AG04450 (cell line): ENCODE measurements around the gene NCOA1. TPM values are rescaled to one million over a fixed set of nuclear protein-coding genes. Genes with fewer than 3 reads are reported as not detected.
"Not testable (repeated sequence)": the region's sequence is repeated elsewhere in the genome, so short reads cannot be mapped to it uniquely, and the experiment has no call there.

Source experiments
- CTCF ChIA-PET: fragments of 300-600, 350-600 bp; formaldehyde crosslinking; extraction: SDS; loops from one replicate; lab custom pipeline; 2022; ENCODE audit warnings: antibody characterized with exemption, inconsistent platforms; lab: Charles Lee
- POLR2A ChIA-PET: fragments of 350-600 bp; formaldehyde crosslinking; extraction: SDS; loops from one replicate; lab custom pipeline; 2021; ENCODE audit warnings: antibody characterized with exemption, inconsistent platforms; lab: Yijun Ruan, JAX
- DNase-seq: peaks from one replicate; pipeline ENCODE4 v3.0.0-alpha.2; 2011; ENCODE audit warnings: low read depth, low spot score
- H3K27ac ChIP-seq: one replicate; pipeline ENCODE4 v1.5.1; 2012; ENCODE audit warnings: low read depth, low read length, control low read depth
- H3K27me3 ChIP-seq: one replicate; pipeline ENCODE4 v1.6.0; 2012; ENCODE audit warnings: low read length; ENCODE audit not compliant: control insufficient read depth, insufficient read depth
- H3K4me3 ChIP-seq: 2 replicates; pipeline ENCODE4 v1.5.1; 2011; ENCODE audit warnings: mild to moderate bottlenecking, low read depth, low read length, control low read depth
- H3K9me3 ChIP-seq: 2 replicates; pipeline ENCODE4 v1.5.1; 2012; ENCODE audit warnings: low read length; ENCODE audit not compliant: control insufficient read depth, insufficient read depth
- polyA plus RNA-seq: library from polyadenylated mRNA; depleted of rRNA; stranded (reverse); fragments of >200 nt; gene quantifications from 2 replicates; pipeline ENCODE4 v1.2.3, GENCODE V29; 2011
- TF ChIP-seq, protein P1 (sequence below): IDR thresholded peaks from 2 replicates; pipeline ENCODE4 v1.5.1; 2011; ENCODE audit warnings: low read depth, low read length, control low read depth, inconsistent platforms

The NCOA1 gene
- polyA plus RNA-seq, 1 experiment, result 20.8 TPM

GRCh38 chr2:24544456-24545115 lies 53.5 kb downstream of the NCOA1 start:
- POLR2A ChIA-PET, result no interaction called here
- Histone ChIP-seq H3K4me3 (no peak overlapping the region), H3K9me3 (peaks cover 11% of the 10 kb centered on the region), H3K27ac (no peak overlapping the region), H3K27me3 (no peaks in the 10 kb centered on the region)
- TF ChIP-seq, protein P1, sequence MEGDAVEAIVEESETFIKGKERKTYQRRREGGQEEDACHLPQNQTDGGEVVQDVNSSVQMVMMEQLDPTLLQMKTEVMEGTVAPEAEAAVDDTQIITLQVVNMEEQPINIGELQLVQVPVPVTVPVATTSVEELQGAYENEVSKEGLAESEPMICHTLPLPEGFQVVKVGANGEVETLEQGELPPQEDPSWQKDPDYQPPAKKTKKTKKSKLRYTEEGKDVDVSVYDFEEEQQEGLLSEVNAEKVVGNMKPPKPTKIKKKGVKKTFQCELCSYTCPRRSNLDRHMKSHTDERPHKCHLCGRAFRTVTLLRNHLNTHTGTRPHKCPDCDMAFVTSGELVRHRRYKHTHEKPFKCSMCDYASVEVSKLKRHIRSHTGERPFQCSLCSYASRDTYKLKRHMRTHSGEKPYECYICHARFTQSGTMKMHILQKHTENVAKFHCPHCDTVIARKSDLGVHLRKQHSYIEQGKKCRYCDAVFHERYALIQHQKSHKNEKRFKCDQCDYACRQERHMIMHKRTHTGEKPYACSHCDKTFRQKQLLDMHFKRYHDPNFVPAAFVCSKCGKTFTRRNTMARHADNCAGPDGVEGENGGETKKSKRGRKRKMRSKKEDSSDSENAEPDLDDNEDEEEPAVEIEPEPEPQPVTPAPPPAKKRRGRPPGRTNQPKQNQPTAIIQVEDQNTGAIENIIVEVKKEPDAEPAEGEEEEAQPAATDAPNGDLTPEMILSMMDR, result no peak
- no peak for DNase-seq
- CTCF ChIA-PET, result no interaction called here

- Histone ChIP-seq H3K9me3 (peaks cover 11% of the 10 kb centered on the region), H3K4me3 (no peak overlapping the region), H3K27me3 (no peaks in the 10 kb centered on the region), H3K27ac (no peak overlapping the region)
- no peak for DNase-seq
- CTCF ChIA-PET, result no interaction called here
- POLR2A ChIA-PET, result no interaction called here
- TF ChIP-seq, protein P1, result no peak
Observed at GRCh38 chr2:24546669-24547068, 55.6 kb downstream of the NCOA1 start.

DNA sequence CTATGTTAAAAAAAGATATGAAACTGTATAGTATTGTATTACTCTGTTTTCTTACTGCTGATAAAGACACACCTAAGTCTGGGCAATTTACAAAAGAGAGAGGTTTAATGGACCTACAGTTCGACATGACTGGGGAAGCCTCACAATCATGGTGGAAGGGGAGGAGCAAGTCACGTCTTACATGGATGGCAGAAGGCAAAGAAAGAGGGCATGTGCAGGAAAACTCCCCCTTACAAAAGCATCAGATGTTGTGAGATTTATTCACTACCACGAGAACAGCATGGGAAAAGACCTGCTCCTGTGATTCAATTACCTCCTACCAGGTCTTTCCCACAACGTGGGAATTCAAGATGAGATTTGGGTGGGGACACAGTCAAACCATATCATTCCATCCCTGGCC lies 57.0 kb downstream of the NCOA1 start:
- DNase-seq, result no peak
- Histone ChIP-seq H3K27me3 (no peaks in the 10 kb centered on the region), H3K4me3 (no peak overlapping the region), H3K27ac (no peak overlapping the region), H3K9me3 (peaks cover 9% of the 10 kb centered on the region)
- TF ChIP-seq, protein P1, result no peak
- CTCF ChIA-PET, result interaction anchor here (0.7 kb wide), 1 partner anchor 243 kb away, joined by 4 read pairs; no protein-coding TSS in a partner anchor
- POLR2A ChIA-PET, result no interaction called here

DNA sequence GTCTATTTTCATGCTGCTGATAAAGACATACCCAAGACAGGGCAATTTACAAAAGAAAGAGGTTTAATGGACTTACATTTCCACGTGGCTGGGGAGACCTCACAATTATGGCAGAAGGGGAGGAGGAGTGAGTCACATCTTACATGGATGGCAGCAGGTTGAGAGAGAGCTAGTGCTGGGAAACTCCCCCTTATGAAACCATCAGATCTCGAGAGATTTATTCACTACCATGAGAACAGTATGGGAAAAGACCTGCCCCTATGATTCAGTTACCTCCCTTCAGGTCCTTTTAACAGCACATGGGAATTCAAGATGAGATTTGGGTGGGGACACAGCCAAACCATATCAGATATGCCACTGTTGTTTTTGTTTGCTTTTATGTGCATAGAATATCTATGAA lies 59.2 kb downstream of the NCOA1 start:
- CTCF ChIA-PET, POLR2A ChIA-PET, H3K4me3 ChIP-seq, H3K27ac ChIP-seq, H3K27me3 ChIP-seq, H3K9me3 ChIP-seq, DNase-seq: not testable (repeated sequence)

DNA sequence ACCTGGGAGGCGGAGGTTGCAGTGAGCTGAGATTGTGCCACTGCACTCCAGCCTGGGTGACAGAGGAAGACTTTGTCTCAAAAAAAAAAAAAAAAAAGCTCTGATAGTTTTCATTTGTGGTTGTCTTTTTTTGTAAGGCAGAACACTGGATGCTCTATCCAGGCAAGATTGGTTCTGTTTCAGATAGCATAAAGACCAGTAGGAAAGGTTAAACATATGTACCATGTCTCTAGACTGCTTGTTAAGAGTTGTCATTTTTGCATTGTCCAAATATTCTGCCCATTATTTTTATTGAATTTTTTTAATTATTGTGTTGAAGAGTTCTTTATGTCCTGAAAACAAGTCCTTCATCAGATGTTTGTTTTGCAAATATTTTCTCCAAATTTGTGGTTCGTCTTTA lies 60.0 kb downstream of the NCOA1 start:
- TF ChIP-seq, protein P1, result no peak
- Histone ChIP-seq H3K27ac (no peak overlapping the region), H3K4me3 (no peak overlapping the region), H3K27me3 (no peaks in the 10 kb centered on the region), H3K9me3 (no peaks in the 10 kb centered on the region; the same call in 1 of the 2 replicates)
- ChIA-PET CTCF (no interaction called here), POLR2A (no interaction called here)
- no peak for DNase-seq
